GM18867 (cell line): ENCODE results near the gene MGLL.

Experiments
- ATAC-seq: cut with Tn5 transposase; IDR thresholded peaks from one replicate; pipeline ENCODE4 v1.9.1; 2021; ENCODE audit warnings: mild to moderate bottlenecking, moderate library complexity; ENCODE audit not compliant: unreplicated experiment

MGLL gene

GRCh38 chr3:127822041-127822681 is at the start of gene MGLL:
MGLL (minus strand) TSS chr3:127822515; CDS start chr3:127822318, 197 bp downstream.
- peak; percentile 15 for ATAC-seq

GRCh38 chr3:127870156-127870555 is 47.8 kb upstream of the MGLL start:
- ATAC-seq, result no peak

GRCh38 chr3:127867986-127868385 is 45.7 kb upstream of the MGLL start:
- no peak for ATAC-seq

GRCh38 chr3:127867412-127867811 is 45.1 kb upstream of the MGLL start:
- no peak for ATAC-seq

GRCh38 chr3:127865941-127866340 is 43.6 kb upstream of the MGLL start:
- ATAC-seq, result no peak

- no peak for ATAC-seq
Observed at GRCh38 chr3:127860211-127860696, 37.9 kb upstream of the MGLL start.

GRCh38 chr3:127859730-127860129 is 37.4 kb upstream of the MGLL start:
- no peak for ATAC-seq

GRCh38 chr3:127858937-127859336 is 36.6 kb upstream of the MGLL start:
- no peak for ATAC-seq

GRCh38 chr3:127858521-127858920 is 36.2 kb upstream of the MGLL start:
- ATAC-seq, result no peak

GRCh38 chr3:127857333-127857732 is 35.0 kb upstream of the MGLL start:
- ATAC-seq, result no peak

GRCh38 chr3:127856801-127857200 is 34.5 kb upstream of the MGLL start:
- no peak for ATAC-seq

GRCh38 chr3:127855246-127855645 is 32.9 kb upstream of the MGLL start:
- no peak for ATAC-seq

GRCh38 chr3:127853681-127854080 is 31.4 kb upstream of the MGLL start:
- ATAC-seq, result peak; percentile 87

- no peak for ATAC-seq
Observed at GRCh38 chr3:127851899-127852298, 29.6 kb upstream of the MGLL start.

GRCh38 chr3:127849368-127849767 is 27.1 kb upstream of the MGLL start:
- no peak for ATAC-seq

GRCh38 chr3:127848131-127849129 is 26.1 kb upstream of the MGLL start:
- ATAC-seq, result no peak

GRCh38 chr3:127847236-127847720 is 25.0 kb upstream of the MGLL start:
- ATAC-seq, result no peak

GRCh38 chr3:127846576-127846975 is 24.3 kb upstream of the MGLL start:
- no peak for ATAC-seq

- peak; percentile 43 for ATAC-seq
Observed at GRCh38 chr3:127844326-127844942, 22.1 kb upstream of the MGLL start.

GRCh38 chr3:127840671-127841070 is 18.4 kb upstream of the MGLL start:
- ATAC-seq, result no peak

- no peak for ATAC-seq
Observed at GRCh38 chr3:127839099-127839498, 16.8 kb upstream of the MGLL start.
